Osteocyte (in vitro differentiated cells): ENCODE data around the gene JADE3. TPM values are rescaled to one million over a fixed set of nuclear protein-coding genes. Genes with fewer than 3 reads are reported as not detected.

Source experiments
- DNase-seq: peaks from one replicate; pipeline ENCODE4 v3.0.0; 2021; ENCODE audit warnings: mixed read lengths; ENCODE audit not compliant: unreplicated experiment; ENCODE audit errors: extremely low spot score
- H3K27ac Mint-ChIP-seq: one replicate; pipeline ENCODE4 v1.8.0; 2021; ENCODE audit warnings: mild to moderate bottlenecking, mixed read lengths; ENCODE audit not compliant: unreplicated experiment
- H3K27me3 Mint-ChIP-seq: one replicate; pipeline ENCODE4 v1.8.0; 2021; ENCODE audit warnings: mixed read lengths; ENCODE audit not compliant: unreplicated experiment
- H3K36me3 Mint-ChIP-seq: one replicate; pipeline ENCODE4 v1.8.0; 2021; ENCODE audit warnings: mixed read lengths; ENCODE audit not compliant: unreplicated experiment
- H3K4me1 Mint-ChIP-seq: one replicate; pipeline ENCODE4 v1.8.0; 2021; ENCODE audit warnings: mixed read lengths; ENCODE audit not compliant: unreplicated experiment
- H3K4me3 Mint-ChIP-seq: one replicate; pipeline ENCODE4 v1.8.0; 2021; ENCODE audit warnings: mild to moderate bottlenecking, moderate library complexity, mixed read lengths; ENCODE audit not compliant: unreplicated experiment
- H3K9me3 Mint-ChIP-seq: one replicate; pipeline ENCODE4 v1.8.0; 2021; ENCODE audit warnings: mixed read lengths; ENCODE audit not compliant: unreplicated experiment
- CTCF ChIP-seq: fragments of 200-600 bp; sonication (generic); IDR thresholded peaks from 2 replicates; pipeline ENCODE4 v1.5.0; 2021; ENCODE audit warnings: antibody characterized with exemption, mild to moderate bottlenecking, moderate library complexity
- total RNA-seq: library from RNA; stranded (reverse); gene quantifications from 2 replicates; pipeline ENCODE4 v1.2.1, GENCODE V29; 2021

Gene JADE3
- total RNA-seq, 1 donor from 2014 or later, result 11.2 TPM

- H3K4me1 Mint-ChIP-seq, result no peaks in the 10 kb centered on the region
- no peak overlapping the region for H3K27ac Mint-ChIP-seq
- peak; percentile 56 for DNase-seq
- H3K4me3 Mint-ChIP-seq, result no peak overlapping the region
- no peaks in the 10 kb centered on the region for H3K9me3 Mint-ChIP-seq
- H3K27me3 Mint-ChIP-seq, result no peaks in the 10 kb centered on the region
- TF ChIP-seq CTCF, result no peak
- H3K36me3 Mint-ChIP-seq, result peaks cover 2% of the 10 kb centered on the region
Measured at GRCh38 chrX:47063179-47063578, 151.0 kb downstream of the JADE3 start.

- no peaks in the 10 kb centered on the region for H3K27me3 Mint-ChIP-seq
- no peaks in the 10 kb centered on the region for H3K4me1 Mint-ChIP-seq
- H3K36me3 Mint-ChIP-seq, result no peaks in the 10 kb centered on the region
- H3K4me3 Mint-ChIP-seq, result no peak overlapping the region
- H3K9me3 Mint-ChIP-seq, result peaks cover 4% of the 10 kb centered on the region
- DNase-seq, result no peak
- no peak for TF ChIP-seq CTCF
- no peak overlapping the region for H3K27ac Mint-ChIP-seq
Measured at GRCh38 chrX:47068214-47068613, 156.0 kb downstream of the JADE3 start.

GRCh38 chrX:47068720-47069119 lies 156.5 kb downstream of the JADE3 start:
- no peaks in the 10 kb centered on the region for H3K27me3 Mint-ChIP-seq
- H3K27ac Mint-ChIP-seq, result no peak overlapping the region
- peaks cover 4% of the 10 kb centered on the region for H3K9me3 Mint-ChIP-seq
- DNase-seq, result no peak
- H3K4me3 Mint-ChIP-seq, result no peak overlapping the region
- no peaks in the 10 kb centered on the region for H3K4me1 Mint-ChIP-seq
- TF ChIP-seq CTCF, result no peak
- H3K36me3 Mint-ChIP-seq, result no peaks in the 10 kb centered on the region

- H3K36me3 Mint-ChIP-seq, result no peaks in the 10 kb centered on the region
- H3K4me3 Mint-ChIP-seq, result no peak within 1 kb of the TSS
- H3K27me3 Mint-ChIP-seq, result no peaks in the 10 kb centered on the region
- H3K4me1 Mint-ChIP-seq, result no peaks in the 10 kb centered on the region
- TF ChIP-seq CTCF, result no peak
- DNase-seq, result no peak
- H3K27ac Mint-ChIP-seq, result no peak within 1 kb of the TSS
- H3K9me3 Mint-ChIP-seq, result no peaks in the 10 kb centered on the region
Measured at GRCh38 chrX:47078129-47079043, 166.2 kb downstream of the JADE3 start, which contains the start of gene RGN. TSS of gene RGN (plus strand) at chrX:47078443. CDS start at chrX:47081145, 2,702 bp downstream.

GRCh38 chrX:47080215-47080914 lies 168.1 kb downstream of the JADE3 start:
- Mint-ChIP-seq H3K36me3 (no peaks in the 10 kb centered on the region), H3K4me1 (no peaks in the 10 kb centered on the region), H3K4me3 (no peak overlapping the region), H3K27me3 (no peaks in the 10 kb centered on the region), H3K9me3 (no peaks in the 10 kb centered on the region), H3K27ac (no peak overlapping the region)
- DNase-seq, result no peak
- no peak for TF ChIP-seq CTCF
